ENCODE results near the gene TMED4.

GRCh38 chr7:44581879-44582603, at the start of gene TMED4:
- TF ChIP-seq CTCF (IDR thresholded peaks at IDR 0.05) (no peak), EP300 (IDR thresholded peaks at IDR 0.05) (no peak)

Data from suprapubic skin (tissue), 3 donors.